ENCODE measurements around the gene CCDC63.

- TF ChIP-seq, protein P1, sequence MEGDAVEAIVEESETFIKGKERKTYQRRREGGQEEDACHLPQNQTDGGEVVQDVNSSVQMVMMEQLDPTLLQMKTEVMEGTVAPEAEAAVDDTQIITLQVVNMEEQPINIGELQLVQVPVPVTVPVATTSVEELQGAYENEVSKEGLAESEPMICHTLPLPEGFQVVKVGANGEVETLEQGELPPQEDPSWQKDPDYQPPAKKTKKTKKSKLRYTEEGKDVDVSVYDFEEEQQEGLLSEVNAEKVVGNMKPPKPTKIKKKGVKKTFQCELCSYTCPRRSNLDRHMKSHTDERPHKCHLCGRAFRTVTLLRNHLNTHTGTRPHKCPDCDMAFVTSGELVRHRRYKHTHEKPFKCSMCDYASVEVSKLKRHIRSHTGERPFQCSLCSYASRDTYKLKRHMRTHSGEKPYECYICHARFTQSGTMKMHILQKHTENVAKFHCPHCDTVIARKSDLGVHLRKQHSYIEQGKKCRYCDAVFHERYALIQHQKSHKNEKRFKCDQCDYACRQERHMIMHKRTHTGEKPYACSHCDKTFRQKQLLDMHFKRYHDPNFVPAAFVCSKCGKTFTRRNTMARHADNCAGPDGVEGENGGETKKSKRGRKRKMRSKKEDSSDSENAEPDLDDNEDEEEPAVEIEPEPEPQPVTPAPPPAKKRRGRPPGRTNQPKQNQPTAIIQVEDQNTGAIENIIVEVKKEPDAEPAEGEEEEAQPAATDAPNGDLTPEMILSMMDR (conservative IDR thresholded peaks at IDR 0.05 in 1 of 2, IDR thresholded peaks at IDR 0.05 in 1 of 2; ENCODE audit: extremely low read depth in 1 of 2, insufficient read depth in 1 of 2, low read depth in 1 of 2, low read length in 2 of 2) = no peak
- TF ChIP-seq EZH2 (IDR thresholded peaks at IDR 0.05; ENCODE audit: borderline replicate concordance, low read length) = no peak
These were observed 33.9 kb downstream of the CCDC63 start for GRCh38 chr12:110880651-110881050.
